ENCODE measurements around the gene NANOG. TPM values are rescaled to one million over a fixed set of nuclear protein-coding genes. Genes with fewer than 3 reads are reported as not detected.
A peak's percentile ranks its signal among the peaks of the same experiment; 100 is the strongest.
"Not testable (repeated sequence)": the region's sequence is repeated elsewhere in the genome, so short reads cannot be mapped to it uniquely, and the experiment has no call there.

NANOG gene
- total RNA-seq (not detected in 2 replicates), polyA plus RNA-seq (0.03 TPM in 1 of 2 replicates, not detected in the other), polyA minus RNA-seq (0.13 TPM in 1 of 2 replicates, not detected in the other), Bru-seq, nascent RNA (not detected), BruChase-seq, experiment 1, labeled RNA remaining after a 6-hour chase (not detected), BruChase-seq, experiment 2, labeled RNA remaining after a 2-hour chase (not detected)
- polyA plus RNA-seq (2011; cell fraction: cytosol; rRNA removed), result not detected in 2 replicates
- not detected in 2 replicates for polyA plus RNA-seq (2011; cell fraction: nucleus; rRNA removed)
- polyA plus RNA-seq (2012), result not detected in 2 replicates
- polyA minus RNA-seq (2011; cell fraction: cytosol; rRNA and poly(A)+ RNA removed), result not detected
- polyA minus RNA-seq (2011; cell fraction: nucleus; rRNA and poly(A)+ RNA removed), result 0.19 and 0.82 TPM in 2 replicates
- long read RNA-seq, result 0 reads

- H3K9me1 ChIP-seq (replicated peaks; ENCODE audit: control insufficient read depth, extremely low read depth, insufficient read depth, low read length); H3K9ac ChIP-seq (replicated peaks; ENCODE audit: extremely low read depth, insufficient read depth, low read length); intact Hi-C loops (cut with micrococcal nuclease); POLR2A ChIA-PET; H2AFZ ChIP-seq (ENCODE audit: low read depth, low read length); H4K20me1 ChIP-seq (replicated peaks; ENCODE audit: control insufficient read depth, extremely low read depth, insufficient read depth, low read length); H3K4me1 ChIP-seq (ENCODE audit: control insufficient read depth, extremely low read depth, insufficient read depth, low read length); H3K27me3 ChIP-seq (ENCODE audit: control insufficient read depth in 2 of 2, insufficient read depth in 2 of 2, low read length in 2 of 2); DNase-seq (ENCODE audit: low read depth, low spot score); H3K9me3 ChIP-seq (replicated peaks; ENCODE audit: control insufficient read depth, insufficient read depth, low read length); H3K4me2 ChIP-seq (ENCODE audit: insufficient read depth, low read length); dilution Hi-C loops (cut with MboI; ENCODE audit: extremely low pct_ligation_motif_present, low sequenced_read_pairs); H3K27ac ChIP-seq (ENCODE audit: insufficient read depth, low read depth, low read length); BruUV-seq (replicated peaks); H3K4me3 ChIP-seq (replicated peaks in 1 of 3; ENCODE audit: insufficient read depth in 1 of 3, low read depth in 1 of 3, low read length in 3 of 3); H3K79me2 ChIP-seq (ENCODE audit: control insufficient read depth, insufficient read depth, low read length); H3K36me3 ChIP-seq (ENCODE audit: control insufficient read depth in 2 of 2, extremely low read depth in 1 of 2, insufficient read depth in 2 of 2, low read length in 2 of 2): not testable (repeated sequence)
- FAIRE-seq, result peak; percentile 42
- CTCF ChIA-PET, result interaction anchor here (1.2 kb wide), 1 partner anchor 18 kb away, joined by 6 read pairs; no protein-coding TSS in a partner anchor
These were observed at the start of gene NANOG for GRCh38 chr12:7788884-7789528. TSS of gene NANOG (plus strand) at chr12:7789402. CDS start at chr12:7789615, 213 bp downstream.

- Histone ChIP-seq H3K79me2 (ENCODE audit: control insufficient read depth, insufficient read depth, low read length) (no peaks in the 10 kb centered on the region), H3K9me3 (replicated peaks; ENCODE audit: control insufficient read depth, insufficient read depth, low read length) (no peaks in the 10 kb centered on the region), H3K9me1 (replicated peaks; ENCODE audit: control insufficient read depth, extremely low read depth, insufficient read depth, low read length) (no peaks in the 10 kb centered on the region), H3K4me2 (ENCODE audit: insufficient read depth, low read length) (no peak within 1 kb of the TSS), H3K4me3 (replicated peaks in 1 of 3; ENCODE audit: insufficient read depth in 1 of 3, low read depth in 1 of 3, low read length in 3 of 3) (no peak within 1 kb of the TSS), H3K4me1 (ENCODE audit: control insufficient read depth, extremely low read depth, insufficient read depth, low read length) (no peaks in the 10 kb centered on the region), H3K27me3 (ENCODE audit: control insufficient read depth in 2 of 2, insufficient read depth in 2 of 2, low read length in 2 of 2) (no peaks in the 10 kb centered on the region), H3K9ac (replicated peaks; ENCODE audit: extremely low read depth, insufficient read depth, low read length) (no peak within 1 kb of the TSS), H3K36me3 (ENCODE audit: control insufficient read depth in 2 of 2, extremely low read depth in 1 of 2, insufficient read depth in 2 of 2, low read length in 2 of 2) (no peaks in the 10 kb centered on the region), H4K20me1 (replicated peaks; ENCODE audit: control insufficient read depth, extremely low read depth, insufficient read depth, low read length) (no peaks in the 10 kb centered on the region), H2AFZ (ENCODE audit: low read depth, low read length) (no peak within 1 kb of the TSS), H3K27ac (ENCODE audit: insufficient read depth, low read depth, low read length) (no peak within 1 kb of the TSS)
- no peak for TF ChIP-seq MAX (IDR thresholded peaks at IDR 0.05; ENCODE audit: insufficient read depth, insufficient read length)
- TF ChIP-seq FOS (IDR thresholded peaks at IDR 0.05; ENCODE audit: borderline replicate concordance, insufficient read depth, low read length), result no peak
- TF ChIP-seq POLR2AphosphoS5 (IDR thresholded peaks at IDR 0.05; ENCODE audit: insufficient read depth, low read depth, low read length), result no peak
- TF ChIP-seq, protein P1, sequence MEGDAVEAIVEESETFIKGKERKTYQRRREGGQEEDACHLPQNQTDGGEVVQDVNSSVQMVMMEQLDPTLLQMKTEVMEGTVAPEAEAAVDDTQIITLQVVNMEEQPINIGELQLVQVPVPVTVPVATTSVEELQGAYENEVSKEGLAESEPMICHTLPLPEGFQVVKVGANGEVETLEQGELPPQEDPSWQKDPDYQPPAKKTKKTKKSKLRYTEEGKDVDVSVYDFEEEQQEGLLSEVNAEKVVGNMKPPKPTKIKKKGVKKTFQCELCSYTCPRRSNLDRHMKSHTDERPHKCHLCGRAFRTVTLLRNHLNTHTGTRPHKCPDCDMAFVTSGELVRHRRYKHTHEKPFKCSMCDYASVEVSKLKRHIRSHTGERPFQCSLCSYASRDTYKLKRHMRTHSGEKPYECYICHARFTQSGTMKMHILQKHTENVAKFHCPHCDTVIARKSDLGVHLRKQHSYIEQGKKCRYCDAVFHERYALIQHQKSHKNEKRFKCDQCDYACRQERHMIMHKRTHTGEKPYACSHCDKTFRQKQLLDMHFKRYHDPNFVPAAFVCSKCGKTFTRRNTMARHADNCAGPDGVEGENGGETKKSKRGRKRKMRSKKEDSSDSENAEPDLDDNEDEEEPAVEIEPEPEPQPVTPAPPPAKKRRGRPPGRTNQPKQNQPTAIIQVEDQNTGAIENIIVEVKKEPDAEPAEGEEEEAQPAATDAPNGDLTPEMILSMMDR (IDR thresholded peaks at IDR 0.05; ENCODE audit: extremely low read depth in 1 of 2, insufficient read depth in 1 of 2, low read depth in 1 of 2, low read length in 2 of 2), result no peak
- TF ChIP-seq EZH2 (IDR thresholded peaks at IDR 0.05; ENCODE audit: borderline replicate concordance, low read depth, low read length, severe bottlenecking), result no peak
- no peak for TF ChIP-seq MYC (IDR thresholded peaks at IDR 0.05; ENCODE audit: low read depth, low read length)
- no peak for TF ChIP-seq POLR2A (IDR thresholded peaks at IDR 0.05; ENCODE audit: low read depth, low read length)
- no peak for TF ChIP-seq GATA2 (IDR thresholded peaks at IDR 0.05; ENCODE audit: insufficient read depth, insufficient read length, low read depth, low read length)
- no peak for TF ChIP-seq JUN (IDR thresholded peaks at IDR 0.05; ENCODE audit: borderline replicate concordance, insufficient read depth, insufficient read length, low read depth)
- CTCF ChIA-PET, result interaction anchor here (0.7 to 1.3 kb wide), 2 partner anchors 10 to 57 kb away, joined by 4 to 5 read pairs; no protein-coding TSS in a partner anchor
- FAIRE-seq (no peak), DNase-seq (ENCODE audit: low read depth, low spot score) (no peak)
- dilution Hi-C loops (cut with MboI; ENCODE audit: extremely low pct_ligation_motif_present, low sequenced_read_pairs), result no loop called here
- intact Hi-C loops (cut with micrococcal nuclease), result no loop called here
- no TSS peak for BruUV-seq (replicated peaks)
- POLR2A ChIA-PET, result no interaction called here
These were observed 42.0 kb upstream of the NANOG start, which contains the start of gene CLEC4C for GRCh38 chr12:7747246-7747645. TSS of gene CLEC4C (minus strand) at chr12:7747375. CDS start at chr12:7747348, 27 bp downstream.
